GM19468 (cell line): Measurements from ENCODE around the gene IL31RA.
"Not testable (repeated sequence)": the region's sequence is repeated elsewhere in the genome, so short reads cannot be mapped to it uniquely, and the experiment has no call there.

Experiments used
- ATAC-seq: cut with Tn5 transposase; IDR thresholded peaks from one replicate; pipeline ENCODE4 v1.9.1; 2021; ENCODE audit warnings: mild to moderate bottlenecking, moderate library complexity, moderate number of reproducible peaks; ENCODE audit not compliant: unreplicated experiment; ENCODE audit errors: extremely low read depth

The IL31RA gene

GRCh38 chr5:55923177-55923771 is 72.1 kb downstream of the IL31RA start:
- ATAC-seq: no peak

- ATAC-seq: no peak
Observed at GRCh38 chr5:55923865-55924500, 72.8 kb downstream of the IL31RA start.

GRCh38 chr5:55924744-55925143 is 73.6 kb downstream of the IL31RA start:
- no peak for ATAC-seq

- ATAC-seq: no peak
Observed at GRCh38 chr5:55925181-55925580, 74.0 kb downstream of the IL31RA start.

GRCh38 chr5:55925712-55926111 is 74.6 kb downstream of the IL31RA start:
- ATAC-seq: no peak

- no peak for ATAC-seq
Observed at GRCh38 chr5:55926476-55926875, 75.3 kb downstream of the IL31RA start.

- ATAC-seq: no peak
Observed at GRCh38 chr5:55927861-55928655, 76.9 kb downstream of the IL31RA start.

- no peak for ATAC-seq
Observed at GRCh38 chr5:55929020-55929799, 78.1 kb downstream of the IL31RA start.

- ATAC-seq: no peak
Observed at GRCh38 chr5:55932700-55933099, 81.5 kb downstream of the IL31RA start.

GRCh38 chr5:55933377-55934114 is 82.4 kb downstream of the IL31RA start:
- no peak for ATAC-seq

GRCh38 chr5:55934115-55934613 is 83.0 kb downstream of the IL31RA start:
- ATAC-seq: no peak

- no peak for ATAC-seq
Observed at GRCh38 chr5:55934720-55935119, 83.6 kb downstream of the IL31RA start.

- ATAC-seq: no peak
Observed at GRCh38 chr5:55935371-55935770, 84.2 kb downstream of the IL31RA start.

- ATAC-seq: no peak
Observed at GRCh38 chr5:55936100-55936693, 85.0 kb downstream of the IL31RA start.

GRCh38 chr5:55937598-55937997 is 86.4 kb downstream of the IL31RA start:
- ATAC-seq: not testable (repeated sequence)

- ATAC-seq: not testable (repeated sequence)
Observed at GRCh38 chr5:55941154-55941553, 90.0 kb downstream of the IL31RA start.

GRCh38 chr5:55959208-55959607 is 108.1 kb downstream of the IL31RA start:
- no peak for ATAC-seq

- no peak for ATAC-seq
Observed at GRCh38 chr5:55960779-55961178, 109.6 kb downstream of the IL31RA start.

- no peak for ATAC-seq
Observed at GRCh38 chr5:55965525-55965924, 114.4 kb downstream of the IL31RA start.
